Trophoblast cell (in vitro differentiated cells and primary cell): ENCODE results near the gene ERMN.

Experiments
- DNase-seq, 2 donors: peaks; one replicate each; pipeline ENCODE4 v3.0.0-alpha.2; 2016
- H2AFZ ChIP-seq: 2 replicates; pipeline ENCODE4 v1.6.1; 2013; ENCODE audit warnings: low read length, moderate library complexity, mild to moderate bottlenecking; ENCODE audit not compliant: insufficient read depth, poor library complexity
- H2AK5ac ChIP-seq: 2 replicates; pipeline ENCODE4 v1.6.1; 2013; ENCODE audit warnings: mild to moderate bottlenecking, low read length
- H2BK120ac ChIP-seq: 2 replicates; pipeline ENCODE4 v1.6.1; 2013; ENCODE audit warnings: low read length, mild to moderate bottlenecking, moderate library complexity; ENCODE audit not compliant: insufficient read depth, poor library complexity
- H2BK12ac ChIP-seq: 2 replicates; pipeline ENCODE4 v1.6.1; 2013; ENCODE audit warnings: mild to moderate bottlenecking, low read length, moderate library complexity
- H2BK5ac ChIP-seq: 2 replicates; pipeline ENCODE4 v1.6.1; 2013; ENCODE audit warnings: low read length, low read depth, moderate library complexity, mild to moderate bottlenecking; ENCODE audit not compliant: poor library complexity
- H3K14ac ChIP-seq: 2 replicates; pipeline ENCODE4 v1.6.1; 2013; ENCODE audit warnings: mild to moderate bottlenecking, low read length
- H3K18ac ChIP-seq: 2 replicates; pipeline ENCODE4 v1.6.1; 2013; ENCODE audit warnings: mild to moderate bottlenecking, low read length
- H3K23ac ChIP-seq: 2 replicates; pipeline ENCODE4 v1.6.1; 2013; ENCODE audit warnings: low read length
- H3K27ac ChIP-seq: 2 replicates; pipeline ENCODE4 v1.5.1; 2013; ENCODE audit warnings: low read depth, mild to moderate bottlenecking, inconsistent platforms, low read length, moderate library complexity
- H3K27me3 ChIP-seq: 2 replicates; pipeline ENCODE4 v1.6.1; 2013; ENCODE audit warnings: inconsistent platforms, mild to moderate bottlenecking, low read length, moderate library complexity; ENCODE audit not compliant: insufficient read depth
- H3K36me3 ChIP-seq, 2 experiments: 1 replicate in 1 of 2; 2 replicates in 1 of 2; pipeline ENCODE4 v1.6.1; 2013; ENCODE audit warnings: low read length in 2 of 2, mild to moderate bottlenecking in 2 of 2, moderate library complexity in 1 of 2; ENCODE audit not compliant: insufficient read depth in 2 of 2, control insufficient read depth in 1 of 2
- H3K4ac ChIP-seq: 2 replicates; pipeline ENCODE4 v1.6.1; 2013; ENCODE audit warnings: low read depth, mild to moderate bottlenecking, low read length, moderate library complexity
- H3K4me1 ChIP-seq, 2 experiments: 1 replicate in 1 of 2; 2 replicates in 1 of 2; pipeline ENCODE4 v1.6.1; 2013; ENCODE audit warnings: low read length in 2 of 2, mild to moderate bottlenecking in 2 of 2, moderate library complexity in 1 of 2; ENCODE audit not compliant: insufficient read depth in 2 of 2, control insufficient read depth in 1 of 2
- H3K4me2 ChIP-seq: 2 replicates; pipeline ENCODE4 v1.6.1; 2013; ENCODE audit warnings: inconsistent platforms, mild to moderate bottlenecking, low read length, moderate library complexity
- H3K4me3 ChIP-seq: 2 replicates; pipeline ENCODE4 v1.5.1; 2013; ENCODE audit warnings: mild to moderate bottlenecking, low read depth, low read length, inconsistent platforms
- H3K79me1 ChIP-seq: one replicate; pipeline ENCODE4 v1.6.1; 2013; ENCODE audit warnings: low read length
- H3K79me2 ChIP-seq: 2 replicates; pipeline ENCODE4 v1.6.1; 2013; ENCODE audit warnings: low read length, mild to moderate bottlenecking; ENCODE audit not compliant: control insufficient read depth, insufficient read depth, poor library complexity
- H3K9ac ChIP-seq: 2 replicates; pipeline ENCODE4 v1.6.1; 2013; ENCODE audit warnings: mild to moderate bottlenecking, low read length
- H3K9me3 ChIP-seq: 2 replicates; pipeline ENCODE4 v1.6.1; 2013; ENCODE audit warnings: low read depth, mild to moderate bottlenecking, control low read depth, inconsistent platforms, low read length; ENCODE audit not compliant: insufficient read depth
- H4K12ac ChIP-seq: 2 replicates; pipeline ENCODE4 v1.6.1; 2013; ENCODE audit warnings: low read depth, mild to moderate bottlenecking, low read length, moderate library complexity
- H4K8ac ChIP-seq: 2 replicates; pipeline ENCODE4 v1.6.1; 2013; ENCODE audit warnings: low read depth, mild to moderate bottlenecking, low read length, moderate library complexity
- H4K91ac ChIP-seq: one replicate; pipeline ENCODE4 v1.6.1; 2013; ENCODE audit warnings: low read depth, mild to moderate bottlenecking, low read length, moderate library complexity
- WGBS: extraction: QIAGEN DNeasy Blood & Tissue Kit; methylation state at CpG from one replicate; pipeline ENCODE4 v1.1.7; 2013; ENCODE audit warnings: missing lambda C conversion rate; ENCODE audit not compliant: insufficient read length, insufficient coverage; ENCODE audit errors: extremely low coverage; 5-methylcytosine and 5-hydroxymethylcytosine counted together

ERMN gene

GRCh38 chr2:157364257-157364974 is 38.8 kb upstream of the ERMN start:
- H3K27ac ChIP-seq = no peak overlapping the region
- no CpG with 5 or more reads among the region's 2 CpGs for WGBS
- no peak overlapping the region for H3K23ac ChIP-seq
- H3K4me3 ChIP-seq = no peak overlapping the region
- no peak overlapping the region for H4K8ac ChIP-seq
- H3K27me3 ChIP-seq = no peaks in the 10 kb centered on the region
- H3K4ac ChIP-seq = no peak overlapping the region
- no peaks in the 10 kb centered on the region for H3K79me1 ChIP-seq
- H3K9me3 ChIP-seq = peaks cover 5% of the 10 kb centered on the region
- H2BK5ac ChIP-seq = no peak overlapping the region
- no peak overlapping the region for H3K4me2 ChIP-seq
- no peaks in the 10 kb centered on the region for H3K36me3 ChIP-seq
- H2BK120ac ChIP-seq = no peak overlapping the region
- no peak overlapping the region for H4K12ac ChIP-seq
- H2AFZ ChIP-seq = no peak overlapping the region
- no peaks in the 10 kb centered on the region for H3K79me2 ChIP-seq
- DNase-seq = no peak
- no peak overlapping the region for H4K91ac ChIP-seq
- no peak overlapping the region for H3K18ac ChIP-seq
- H3K9ac ChIP-seq = no peak overlapping the region
- H3K14ac ChIP-seq = no peak overlapping the region
- H2BK12ac ChIP-seq = no peak overlapping the region
- no peak overlapping the region for H2AK5ac ChIP-seq
- no peaks in the 10 kb centered on the region for H3K4me1 ChIP-seq

DNA sequence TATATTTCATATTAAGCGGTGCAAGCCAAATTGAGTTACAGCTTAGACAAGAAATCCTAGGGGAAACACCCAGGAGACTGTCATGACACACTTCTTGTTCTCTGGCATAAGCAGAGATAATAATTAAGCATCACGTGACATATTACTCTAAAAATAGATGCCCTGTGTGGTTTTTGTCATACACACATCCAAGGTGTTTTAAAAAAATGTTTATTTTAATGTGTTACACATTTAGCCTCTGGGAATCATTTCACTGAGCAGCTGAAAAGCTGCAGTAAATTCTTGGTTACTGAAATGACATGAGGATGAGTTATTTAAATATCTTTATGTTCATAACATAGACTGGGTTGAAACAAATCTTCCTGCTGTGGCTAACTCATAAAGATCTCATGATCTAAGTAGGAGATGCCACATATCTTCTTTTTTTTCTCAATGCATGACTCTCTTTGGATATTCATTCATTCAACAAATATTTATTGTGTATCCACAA is 38.0 kb upstream of the ERMN start:
- no peaks in the 10 kb centered on the region for H3K27me3 ChIP-seq
- no peak overlapping the region for H3K27ac ChIP-seq
- H3K79me1 ChIP-seq = no peaks in the 10 kb centered on the region
- no peak overlapping the region for H3K9ac ChIP-seq
- H4K91ac ChIP-seq = no peak overlapping the region
- no CpG with 5 or more reads among the region's 2 CpGs for WGBS
- no peak overlapping the region for H2BK120ac ChIP-seq
- no peak overlapping the region for H4K8ac ChIP-seq
- H3K14ac ChIP-seq = no peak overlapping the region
- no peaks in the 10 kb centered on the region for H3K36me3 ChIP-seq
- no peak overlapping the region for H2AK5ac ChIP-seq
- H4K12ac ChIP-seq = no peak overlapping the region
- H2BK12ac ChIP-seq = no peak overlapping the region
- H3K18ac ChIP-seq = no peak overlapping the region
- H3K4me1 ChIP-seq = no peaks in the 10 kb centered on the region
- no peak overlapping the region for H3K4me2 ChIP-seq
- no peak overlapping the region for H3K4ac ChIP-seq
- no peaks in the 10 kb centered on the region for H3K79me2 ChIP-seq
- no peak overlapping the region for H3K23ac ChIP-seq
- DNase-seq = no peak
- no peak overlapping the region for H2AFZ ChIP-seq
- H3K9me3 ChIP-seq = peaks cover 5% of the 10 kb centered on the region
- no peak overlapping the region for H3K4me3 ChIP-seq
- no peak overlapping the region for H2BK5ac ChIP-seq

DNA sequence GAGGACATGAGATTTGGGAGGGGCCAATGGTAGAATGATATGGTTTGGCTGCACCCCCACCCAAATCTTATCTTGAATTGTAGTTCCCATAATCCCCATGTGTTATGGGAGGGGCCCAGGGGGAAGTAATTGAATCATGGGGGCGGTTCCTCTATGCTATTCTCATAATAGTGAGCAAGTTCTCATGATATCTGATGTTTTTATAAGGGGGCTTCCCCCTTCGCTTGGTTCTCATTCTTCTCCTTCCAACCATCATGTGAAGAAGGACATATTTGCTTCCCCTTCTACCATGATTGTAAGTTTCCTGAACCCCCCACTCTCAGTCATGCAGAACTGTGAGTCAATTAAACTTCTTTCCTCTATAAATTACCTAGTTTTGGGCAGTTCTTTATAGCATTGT is 37.0 kb upstream of the ERMN start:
- Histone ChIP-seq H4K12ac (no peak overlapping the region), H3K27ac (no peak overlapping the region), H3K9me3 (peaks cover 5% of the 10 kb centered on the region), H3K4me1 (no peaks in the 10 kb centered on the region), H3K4ac (no peak overlapping the region), H4K91ac (no peak overlapping the region), H2BK5ac (no peak overlapping the region), H4K8ac (no peak overlapping the region), H2BK12ac (no peak overlapping the region), H2AFZ (no peak overlapping the region), H3K4me3 (no peak overlapping the region), H3K79me2 (no peaks in the 10 kb centered on the region), H3K36me3 (no peaks in the 10 kb centered on the region), H3K79me1 (no peaks in the 10 kb centered on the region), H2AK5ac (no peak overlapping the region), H3K23ac (no peak overlapping the region), H3K14ac (no peak overlapping the region), H3K9ac (no peak overlapping the region), H3K18ac (no peak overlapping the region), H2BK120ac (no peak overlapping the region), H3K27me3 (no peaks in the 10 kb centered on the region), H3K4me2 (no peak overlapping the region)
- WGBS = no CpG with 5 or more reads among the region's 2 CpGs
- DNase-seq = no peak

GRCh38 chr2:157361526-157361925 is 35.9 kb upstream of the ERMN start:
- H3K18ac ChIP-seq = no peak overlapping the region
- H2BK12ac ChIP-seq = no peak overlapping the region
- H3K4me1 ChIP-seq = no peaks in the 10 kb centered on the region
- H4K8ac ChIP-seq = no peak overlapping the region
- peaks cover 5% of the 10 kb centered on the region for H3K9me3 ChIP-seq
- H2BK5ac ChIP-seq = no peak overlapping the region
- no peaks in the 10 kb centered on the region for H3K79me1 ChIP-seq
- no peak overlapping the region for H2AFZ ChIP-seq
- no peak overlapping the region for H2AK5ac ChIP-seq
- no peak overlapping the region for H3K4me2 ChIP-seq
- no peak overlapping the region for H3K4ac ChIP-seq
- no peak overlapping the region for H4K12ac ChIP-seq
- H3K14ac ChIP-seq = no peak overlapping the region
- H3K79me2 ChIP-seq = no peaks in the 10 kb centered on the region
- no peak for DNase-seq
- H3K27ac ChIP-seq = no peak overlapping the region
- H3K23ac ChIP-seq = no peak overlapping the region
- no peak overlapping the region for H3K9ac ChIP-seq
- H3K4me3 ChIP-seq = no peak overlapping the region
- no peak overlapping the region for H4K91ac ChIP-seq
- H3K36me3 ChIP-seq = no peaks in the 10 kb centered on the region
- H3K27me3 ChIP-seq = no peaks in the 10 kb centered on the region
- H2BK120ac ChIP-seq = no peak overlapping the region
